Calu3 (cell line): ENCODE results near the gene DOK7. TPM values are rescaled to one million over a fixed set of nuclear protein-coding genes. Genes with fewer than 3 reads are reported as not detected.

Source experiments
- BruUV-seq: library from RNA; stranded (reverse); fragments of 400-500 nt; replicated peaks from 2 replicates; lab custom pipeline; 2021; lab: Mats Ljungman, UMichigan
- CTCF ChIA-PET: fragments of 300-600 bp; sonication (Branson Sonifier 250); formaldehyde crosslinking; loops from one replicate; lab custom pipeline; 2022; ENCODE audit warnings: antibody characterized with exemption; lab: Charles Lee
- DNase-seq: peaks from one replicate; pipeline ENCODE4 v3.0.0; 2022
- H3K27ac Mint-ChIP-seq: one replicate; pipeline ENCODE4 v1.8.0; 2022; ENCODE audit warnings: mixed read lengths; ENCODE audit not compliant: unreplicated experiment
- H3K27me3 Mint-ChIP-seq: one replicate; pipeline ENCODE4 v1.8.0; 2022; ENCODE audit warnings: mixed read lengths; ENCODE audit not compliant: unreplicated experiment
- H3K36me3 Mint-ChIP-seq: one replicate; pipeline ENCODE4 v1.8.0; 2022; ENCODE audit warnings: mild to moderate bottlenecking, moderate library complexity, mixed read lengths; ENCODE audit not compliant: insufficient read depth, unreplicated experiment
- H3K4me1 Mint-ChIP-seq: one replicate; pipeline ENCODE4 v1.8.0; 2022; ENCODE audit warnings: mild to moderate bottlenecking, low read depth, mixed read lengths; ENCODE audit not compliant: unreplicated experiment
- H3K4me3 Mint-ChIP-seq: one replicate; pipeline ENCODE4 v1.8.0; 2022; ENCODE audit warnings: mild to moderate bottlenecking, low read depth, moderate library complexity, mixed read lengths; ENCODE audit not compliant: unreplicated experiment
- H3K9me3 Mint-ChIP-seq: one replicate; pipeline ENCODE4 v1.8.0; 2022; ENCODE audit warnings: low read depth, mixed read lengths; ENCODE audit not compliant: unreplicated experiment
- CTCF ChIP-seq: fragments of 200-600 bp; IDR thresholded peaks from one replicate; pipeline ENCODE4 v1.8.0; 2022; ENCODE audit warnings: antibody characterized with exemption; ENCODE audit not compliant: unreplicated experiment
- intact Hi-C: fragments of 100-400 bp; cut with micrococcal nuclease; formaldehyde crosslinking; loops from one replicate; pipeline ENCODE4 v1.10.0; 2022; ENCODE audit not compliant: unreplicated experiment
- total RNA-seq: library from RNA; stranded (reverse); gene quantifications from 2 replicates; pipeline ENCODE4 v1.2.3, GENCODE V29; 2022

DOK7 gene
- total RNA-seq, 1 experiment from 2014 or later, result 2.7 TPM

DNA sequence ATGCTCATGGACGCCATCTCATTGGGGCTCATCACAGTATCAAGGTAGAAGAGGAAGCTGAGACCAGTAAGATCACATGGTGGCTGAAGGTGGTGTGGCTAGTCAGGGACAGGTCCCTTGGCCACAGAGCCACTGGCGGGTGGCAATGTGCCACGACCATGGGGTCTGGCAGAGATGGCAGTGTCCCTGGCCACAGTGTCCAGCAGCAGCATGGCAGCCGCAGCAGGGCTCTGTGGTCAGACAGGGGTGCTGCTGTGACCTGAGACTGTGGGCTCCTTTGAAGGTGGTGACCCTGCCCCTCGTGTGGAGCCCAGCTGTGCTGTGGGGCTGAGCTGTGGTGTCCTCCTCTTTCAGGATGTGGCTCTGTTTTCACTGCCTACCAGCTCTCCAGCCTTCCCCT lies 2.2 kb upstream of the DOK7 start:
- intact Hi-C loops, result no loop called here
- peaks cover 8% of the 10 kb centered on the region for H3K36me3 Mint-ChIP-seq
- no peak for TF ChIP-seq CTCF
- CTCF ChIA-PET, result no interaction called here
- H3K9me3 Mint-ChIP-seq, result no peaks in the 10 kb centered on the region
- no peak for DNase-seq
- no TSS peak for BruUV-seq
- no peaks in the 10 kb centered on the region for H3K4me1 Mint-ChIP-seq
- H3K4me3 Mint-ChIP-seq, result no peak overlapping the region
- H3K27ac Mint-ChIP-seq, result no peak overlapping the region
- no peaks in the 10 kb centered on the region for H3K27me3 Mint-ChIP-seq

DNA sequence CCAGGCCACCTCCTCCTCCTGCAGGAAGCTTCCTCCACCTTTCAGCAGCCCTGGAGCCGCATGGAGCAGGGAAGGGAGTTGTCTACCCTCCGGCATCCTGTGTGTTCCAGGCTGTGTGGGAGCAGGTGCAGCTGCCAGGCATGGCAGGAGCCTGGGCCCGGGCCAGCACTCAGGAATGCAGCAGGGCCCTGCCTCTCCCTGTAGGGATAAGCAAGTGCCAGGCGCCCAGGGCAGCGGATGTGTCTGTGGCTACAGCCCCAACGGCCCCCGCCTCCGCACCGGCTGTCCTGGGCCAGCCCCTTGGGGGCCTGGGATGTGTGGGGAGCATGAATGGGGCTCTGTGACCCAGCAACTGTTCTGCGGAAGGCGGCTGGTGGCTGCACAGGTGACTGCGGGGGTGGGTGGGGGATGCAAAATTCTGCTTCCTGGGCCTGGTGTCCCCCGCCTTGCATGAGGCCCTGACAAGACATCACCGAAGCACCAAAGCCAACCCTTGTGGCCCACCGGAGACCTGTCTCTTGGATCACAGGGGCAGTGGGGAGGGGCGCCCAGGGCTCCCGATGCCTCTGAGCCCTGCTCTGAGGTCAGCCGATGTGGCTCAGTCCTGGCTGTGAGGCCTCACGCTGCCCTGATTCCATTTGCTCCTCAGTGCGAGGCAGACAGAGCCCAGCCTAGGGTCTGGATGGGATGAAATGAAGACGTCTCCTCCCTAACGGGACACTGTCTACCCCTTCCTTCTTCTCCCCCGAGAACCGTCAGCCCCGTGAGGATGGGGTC lies 1.4 kb upstream of the DOK7 start:
- TF ChIP-seq CTCF, result no peak
- no peak overlapping the region for H3K27ac Mint-ChIP-seq
- H3K4me1 Mint-ChIP-seq, result no peaks in the 10 kb centered on the region
- H3K4me3 Mint-ChIP-seq, result no peak overlapping the region
- intact Hi-C loops, result no loop called here
- BruUV-seq, result no TSS peak
- CTCF ChIA-PET, result no interaction called here
- peak; percentile 79 for DNase-seq
- no peaks in the 10 kb centered on the region for H3K9me3 Mint-ChIP-seq
- peaks cover 8% of the 10 kb centered on the region for H3K36me3 Mint-ChIP-seq
- H3K27me3 Mint-ChIP-seq, result no peaks in the 10 kb centered on the region

DNA sequence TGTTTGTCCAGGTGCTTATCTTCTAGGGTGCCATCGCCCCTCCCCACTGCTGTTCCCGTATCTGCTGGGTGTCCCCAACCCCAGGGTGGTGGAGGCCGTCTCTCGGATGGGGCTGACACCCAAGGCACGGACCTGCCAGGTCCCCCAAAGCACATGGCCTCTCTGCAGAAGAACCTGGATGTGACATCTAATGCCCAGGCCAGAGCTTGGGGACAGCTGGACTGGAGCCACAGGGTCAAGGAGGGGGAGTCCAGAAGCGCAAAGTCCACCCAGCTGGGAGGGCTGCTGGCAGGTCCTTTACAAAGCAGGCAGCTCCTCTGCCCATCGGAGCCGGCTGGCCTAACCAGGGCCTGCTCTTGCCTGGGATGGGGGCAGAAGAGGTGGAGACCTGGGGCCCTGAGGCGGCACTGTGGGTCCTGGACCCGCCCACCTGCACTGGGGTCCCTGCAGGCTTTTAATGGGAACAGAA lies 751 bp upstream of the DOK7 start:
- peak overlapping the region; percentile 62 for H3K4me3 Mint-ChIP-seq

More for the DNA sequence above, 751 bp upstream of the DOK7 start:
- intact Hi-C loops, result no loop called here
- TF ChIP-seq CTCF, result no peak
- no peaks in the 10 kb centered on the region for H3K9me3 Mint-ChIP-seq
- H3K27me3 Mint-ChIP-seq, result no peaks in the 10 kb centered on the region
- BruUV-seq, result no TSS peak
- DNase-seq, result no peak
- CTCF ChIA-PET, result no interaction called here
- H3K27ac Mint-ChIP-seq, result no peak overlapping the region
- H3K4me1 Mint-ChIP-seq, result no peaks in the 10 kb centered on the region
- H3K36me3 Mint-ChIP-seq, result peaks cover 8% of the 10 kb centered on the region
